ENCODE data around the gene CCR3. TPM values are rescaled to one million over a fixed set of nuclear protein-coding genes. Genes with fewer than 3 reads are reported as not detected.

CCR3 gene
- total RNA-seq, 1 experiment from 2014 or later = not detected

GRCh38 chr3:46277476-46277875 is 35.2 kb downstream of the CCR3 start (continued):
- no peak for TF ChIP-seq FOSL1 (IDR thresholded peaks at IDR 0.05; ENCODE audit: low read depth)
- no peak for TF ChIP-seq ZNF274 (IDR thresholded peaks at IDR 0.05; ENCODE audit: low read depth, low read length)
- no peak for TF ChIP-seq CTCF (IDR thresholded peaks at IDR 0.05 in 2 of 3, conservative IDR thresholded peaks at IDR 0.05 in 1 of 3; ENCODE audit: borderline replicate concordance in 1 of 3, insufficient read depth in 1 of 3, low read depth in 2 of 3, low read length in 2 of 3)

- intact Hi-C loops (cut with micrococcal nuclease) = no loop called here
- peaks cover 0 to 7% of the 10 kb centered on the region in 2 experiments; a peak in 1 of 4 replicates for H3K4me1 ChIP-seq (ENCODE audit: control insufficient read depth in 1 of 2, insufficient read depth in 2 of 2, low read length in 2 of 2)
- ChIA-PET RAD21 (ENCODE audit: low non-redundant PET in 1 of 2, low total read pairs in 2 of 2, uncharacterized antibody in 2 of 2, unreplicated experiment in 2 of 2) (no interaction called here), POLR2A (no interaction called here), CTCF (no interaction called here)
- no peak overlapping the region for H3K27ac ChIP-seq (ENCODE audit: low read depth, low read length)
- H3K9me3 ChIP-seq (ENCODE audit: control insufficient read depth in 1 of 2, insufficient read depth in 1 of 2, low read depth in 1 of 2, low read length in 2 of 2) = peaks cover 4 to 7% of the 10 kb centered on the region in 2 experiments; a peak in 1 of 4 replicates
- H3K79me2 ChIP-seq (ENCODE audit: insufficient read depth, low read length) = no peaks in the 10 kb centered on the region
- ATAC-seq (no peak), DNase-seq (ENCODE audit: low read depth, low spot score) (no peak)
- no peaks in the 10 kb centered on the region for H3K9me2 ChIP-seq (ENCODE audit: insufficient read depth)
- H3K36me3 ChIP-seq (ENCODE audit: control insufficient read depth in 1 of 2, insufficient read depth in 2 of 2, low read length in 2 of 2) = no peaks in the 10 kb centered on the region
- no peak overlapping the region for H3K4me3 ChIP-seq (replicated peaks in 1 of 2; ENCODE audit: low read depth in 1 of 2, low read length in 2 of 2)
- H3K4me2 ChIP-seq (ENCODE audit: low read length) = no peak overlapping the region
- no peaks in the 10 kb centered on the region for H3K27me3 ChIP-seq (ENCODE audit: insufficient read depth, low read length)
- H2AFZ ChIP-seq (ENCODE audit: low read depth, low read length, poor library complexity, severe bottlenecking) = no peak overlapping the region
- H4K20me1 ChIP-seq (ENCODE audit: insufficient read depth) = no peaks in the 10 kb centered on the region
- H3K9ac ChIP-seq (ENCODE audit: low read length) = no peak overlapping the region
- TF ChIP-seq SIN3A (IDR thresholded peaks at IDR 0.05; ENCODE audit: low read depth) = no peak
- TF ChIP-seq ZFX (IDR thresholded peaks at IDR 0.05) = no peak
- no peak for TF ChIP-seq FOSL1 (IDR thresholded peaks at IDR 0.05; ENCODE audit: low read depth)
- no peak for TF ChIP-seq SRF (IDR thresholded peaks at IDR 0.05; ENCODE audit: low read depth)
- BruUV-seq (replicated peaks) = no TSS peak
Measured at GRCh38 chr3:46278816-46279672, 36.8 kb downstream of the CCR3 start.

Data from HCT116 (cell line).